CD4-positive, alpha-beta memory T cell (primary cell): ENCODE results near the gene EID2. TPM values are rescaled to one million over a fixed set of nuclear protein-coding genes. Genes with fewer than 3 reads are reported as not detected.

ENCODE experiments used
- CTCF ChIA-PET: fragments of 350-600 bp; sonication (Branson Sonifier 250); formaldehyde crosslinking; loops from one replicate; lab custom pipeline; 2021; ENCODE audit warnings: inconsistent platforms; ENCODE audit not compliant: partially characterized antibody; lab: Charles Lee
- POLR2A ChIA-PET: fragments of 350-600 bp; sonication (Branson Sonifier 250); formaldehyde crosslinking; loops from one replicate; lab custom pipeline; 2021; ENCODE audit not compliant: partially characterized antibody; lab: Charles Lee
- DNase-seq, 5 donors: peaks; one replicate each; pipeline versions ENCODE4 v3.0.0 to v3.0.0-alpha.2; 2020 to 2022; ENCODE audit warnings: mixed read lengths in 1 of 5
- H3K27ac ChIP-seq: one replicate; pipeline ENCODE4 v1.7.0; 2013; ENCODE audit warnings: low read depth, low read length
- H3K27me3 ChIP-seq: 2 replicates; pipeline ENCODE4 v1.7.0; 2013; ENCODE audit warnings: mild to moderate bottlenecking, low read length, moderate library complexity; ENCODE audit not compliant: insufficient read depth
- H3K36me3 ChIP-seq: 2 replicates; pipeline ENCODE4 v1.7.0; 2013; ENCODE audit warnings: mild to moderate bottlenecking, low read length, moderate library complexity; ENCODE audit not compliant: insufficient read depth
- H3K4me1 ChIP-seq: 2 replicates; pipeline ENCODE4 v1.7.0; 2013; ENCODE audit warnings: mild to moderate bottlenecking, low read length, moderate library complexity; ENCODE audit not compliant: insufficient read depth
- H3K4me3 ChIP-seq, 2 donors: one replicate each; pipeline ENCODE4 v1.7.0; 2013; ENCODE audit warnings: low read length in 2 of 2, mild to moderate bottlenecking in 1 of 2
- H3K9me3 ChIP-seq, 2 donors: one replicate each; pipeline ENCODE4 v1.7.0; 2013; ENCODE audit warnings: low read length in 2 of 2, control low read depth in 1 of 2; ENCODE audit not compliant: control insufficient read depth in 1 of 2
- H3K27ac Mint-ChIP-seq, 7 donors: one replicate each; pipeline ENCODE4 v1.8.0; 2020 to 2021; ENCODE audit warnings: mixed read lengths in 7 of 7, mild to moderate bottlenecking in 6 of 7, inconsistent platforms in 3 of 7, moderate library complexity in 3 of 7
- H3K27me3 Mint-ChIP-seq, 2 donors: one replicate each; pipeline ENCODE4 v1.8.0; 2020 to 2021; ENCODE audit warnings: mixed read lengths in 2 of 2
- H3K36me3 Mint-ChIP-seq, 2 donors: one replicate each; pipeline ENCODE4 v1.8.0; 2020 to 2021; ENCODE audit warnings: mixed read lengths in 2 of 2, inconsistent platforms in 1 of 2, mild to moderate bottlenecking in 1 of 2
- H3K4me1 Mint-ChIP-seq, 4 donors: one replicate each; pipeline ENCODE4 v1.8.0; 2020 to 2021; ENCODE audit warnings: mixed read lengths in 4 of 4, mild to moderate bottlenecking in 1 of 4
- H3K4me3 Mint-ChIP-seq, 8 donors: one replicate each; pipeline ENCODE4 v1.8.0; 2020 to 2021; ENCODE audit warnings: mixed read lengths in 8 of 8, mild to moderate bottlenecking in 7 of 8, moderate library complexity in 6 of 8, inconsistent platforms in 3 of 8
- H3K9me3 Mint-ChIP-seq, 8 donors: one replicate each; pipeline ENCODE4 v1.8.0; 2020 to 2021; ENCODE audit warnings: mixed read lengths in 8 of 8, mild to moderate bottlenecking in 5 of 8, inconsistent platforms in 3 of 8, moderate library complexity in 1 of 8
- intact Hi-C: fragments of 100-400 bp; cut with micrococcal nuclease; formaldehyde crosslinking; loops from one replicate; pipeline ENCODE4 v1.15.1; 2023
- polyA plus RNA-seq, 2 donors: library from polyadenylated mRNA; unstranded; fragments of 300-500 nt; fragmentation: Illumina TruSeq; gene quantifications; one replicate each; pipeline ENCODE4 v1.2.3, GENCODE V29; 2021
- total RNA-seq, 2 experiments: library from RNA; stranded (reverse); gene quantifications; one replicate each; pipeline ENCODE4 v1.2.3, GENCODE V29; 2021

EID2 gene
- total and polyA plus RNA-seq, 4 experiments from 2014 or later: 22.0 to 34.9 (median 22.5) TPM

DNA sequence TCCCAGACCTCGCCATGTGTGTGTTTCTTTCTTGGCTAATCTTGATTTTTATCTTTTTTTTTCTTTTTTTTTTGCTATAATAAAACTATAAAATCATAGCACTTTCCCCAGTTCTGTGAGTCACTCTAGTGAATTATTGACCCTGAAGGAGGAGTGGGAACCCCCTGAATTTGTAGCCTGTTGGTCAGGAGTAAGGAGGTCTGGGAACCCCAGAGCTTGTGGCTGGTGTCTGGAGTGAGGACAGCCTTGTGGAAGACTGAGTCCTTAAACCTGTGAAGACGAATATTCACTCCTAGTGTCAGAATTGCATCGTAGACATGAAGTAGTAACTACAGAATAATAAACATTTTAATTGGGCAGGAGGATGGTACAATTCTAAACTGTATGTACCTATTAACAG is 14.8 kb downstream of the EID2 start:
- no peak overlapping the region for H3K4me3 Mint-ChIP-seq
- H3K36me3 ChIP-seq: no peaks in the 10 kb centered on the region
- H3K36me3 Mint-ChIP-seq: peaks cover 3 to 6% of the 10 kb centered on the region in 2 donors
- H3K4me3 ChIP-seq: no peak overlapping the region
- H3K4me1 ChIP-seq: no peaks in the 10 kb centered on the region
- no peak overlapping the region for H3K27ac ChIP-seq
- ChIA-PET POLR2A (interaction anchor here (0.6 kb wide), 1 partner anchor 448 kb away, joined by 5 read pairs; no protein-coding TSS in a partner anchor), CTCF (interaction anchor here (0.8 to 2.0 kb wide), 4 partner anchors 8 to 89 kb away, joined by 3 to 9 read pairs (median 4); partner anchors contain the start of genes EID2B and RPS16)
- peaks cover 0 to 5% (median 3%) of the 10 kb centered on the region in 4 donors for H3K4me1 Mint-ChIP-seq
- no peaks in the 10 kb centered on the region for H3K9me3 ChIP-seq
- DNase-seq: no peak
- H3K27ac Mint-ChIP-seq: no peak overlapping the region
- H3K27me3 ChIP-seq: no peaks in the 10 kb centered on the region
- no peaks in the 10 kb centered on the region for H3K27me3 Mint-ChIP-seq
- H3K9me3 Mint-ChIP-seq: no peaks in the 10 kb centered on the region
- intact Hi-C loops: no loop called here

DNA sequence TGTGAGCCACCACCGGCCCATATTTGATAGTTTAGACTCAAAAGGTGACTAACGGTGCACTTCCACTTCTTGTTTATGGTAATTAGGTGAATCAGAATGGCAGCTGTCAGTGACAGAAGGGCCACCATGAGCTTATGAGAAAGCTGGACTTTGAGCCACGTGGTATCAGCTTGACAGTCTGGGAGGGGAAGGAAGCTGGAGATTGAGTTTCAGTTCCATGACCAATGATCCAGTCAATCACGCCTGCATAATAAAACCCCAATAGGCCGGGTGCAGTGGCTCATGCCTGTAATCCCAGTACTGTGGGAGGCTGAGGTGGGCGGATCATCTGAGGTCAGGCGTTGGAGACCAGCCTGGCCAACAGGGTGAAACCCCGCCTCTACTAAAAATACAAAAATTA is 15.5 kb downstream of the EID2 start:
- Histone ChIP-seq H3K36me3 (no peaks in the 10 kb centered on the region), H3K27ac (no peak overlapping the region), H3K9me3 (no peaks in the 10 kb centered on the region), H3K4me3 (no peak overlapping the region), H3K4me1 (no peaks in the 10 kb centered on the region), H3K27me3 (no peaks in the 10 kb centered on the region)
- DNase-seq: no peak
- ChIA-PET POLR2A (no interaction called here), CTCF (interaction anchor here (0.8 to 2.0 kb wide), 4 partner anchors 9 to 89 kb away, joined by 3 to 9 read pairs (median 4); partner anchors contain the start of genes EID2B and RPS16)
- Mint-ChIP-seq H3K36me3 (peaks cover 3 to 6% of the 10 kb centered on the region in 2 donors), H3K9me3 (no peaks in the 10 kb centered on the region), H3K27me3 (no peaks in the 10 kb centered on the region), H3K4me3 (no peak overlapping the region), H3K27ac (peak overlapping the region in 1 of 7 donors; percentile 36), H3K4me1 (peaks cover 0 to 5% (median 2%) of the 10 kb centered on the region in 4 donors)
- intact Hi-C loops: no loop called here

DNA sequence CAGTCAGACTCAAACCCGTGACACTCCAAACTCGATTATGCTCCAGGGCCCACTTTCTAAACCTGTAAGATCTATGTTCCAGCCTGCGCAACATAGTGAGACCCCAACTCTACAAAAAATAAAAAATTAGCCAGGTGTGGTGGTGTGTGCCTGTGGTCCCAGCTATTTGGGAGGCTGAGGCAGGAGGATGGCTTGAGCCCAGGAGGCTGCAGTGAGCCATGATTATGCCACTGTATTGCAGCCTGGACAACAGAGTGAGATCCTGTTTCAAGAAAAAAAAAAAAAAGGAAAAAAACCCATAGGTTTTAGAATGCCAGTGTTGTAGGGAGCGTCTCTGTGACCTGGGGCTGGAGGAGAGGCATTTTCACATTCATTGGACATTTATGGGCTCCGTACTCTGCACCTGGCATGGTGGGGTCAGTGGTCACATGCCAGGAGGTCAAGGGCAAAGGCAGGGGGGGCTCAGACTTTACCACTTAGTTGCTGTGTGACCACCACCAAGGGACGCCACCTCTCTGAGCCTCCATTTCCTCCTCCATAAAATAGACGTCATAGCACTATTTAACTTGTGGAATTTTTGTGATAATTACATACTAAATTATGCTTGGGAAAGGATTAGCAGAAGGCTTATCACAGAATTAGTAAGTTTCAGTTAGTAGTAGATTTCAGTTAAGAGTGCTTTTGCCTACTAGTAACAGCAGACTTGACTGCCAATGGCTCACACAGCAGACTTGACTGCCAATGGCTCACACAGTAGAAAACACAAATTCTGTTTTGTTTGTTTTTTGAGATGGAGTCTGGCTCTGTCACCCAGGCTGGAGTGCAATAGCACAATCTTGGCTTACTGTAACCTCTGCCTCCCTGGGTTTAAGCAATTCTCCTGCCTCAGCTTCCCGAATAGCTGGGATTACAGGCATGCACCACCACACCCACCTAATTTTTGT is 19.1 kb downstream of the EID2 start:
- ChIA-PET CTCF (interaction anchor here (0.7 to 1.5 kb wide), 2 partner anchors 12 to 13 kb away, joined by 3 read pairs; partner anchors contain the start of gene EID2B), POLR2A (no interaction called here)
- Histone ChIP-seq H3K4me3 (no peak overlapping the region), H3K27me3 (peaks cover 4% of the 10 kb centered on the region), H3K27ac (no peak overlapping the region), H3K4me1 (peaks cover 5% of the 10 kb centered on the region), H3K9me3 (no peaks in the 10 kb centered on the region), H3K36me3 (no peaks in the 10 kb centered on the region)
- H3K4me3 Mint-ChIP-seq: no peak overlapping the region
- H3K27ac Mint-ChIP-seq: peak overlapping the region in 1 of 7 donors; percentile 18
- DNase-seq: no peak
- peaks cover 3 to 10% (median 6%) of the 10 kb centered on the region in 4 donors for H3K4me1 Mint-ChIP-seq
- H3K36me3 Mint-ChIP-seq: no peaks in the 10 kb centered on the region
- H3K27me3 Mint-ChIP-seq: peaks cover 12 to 15% of the 10 kb centered on the region in 2 donors
- peaks cover 0 to 2% (median 0%) of the 10 kb centered on the region in 8 donors for H3K9me3 Mint-ChIP-seq
- intact Hi-C loops: no loop called here

DNA sequence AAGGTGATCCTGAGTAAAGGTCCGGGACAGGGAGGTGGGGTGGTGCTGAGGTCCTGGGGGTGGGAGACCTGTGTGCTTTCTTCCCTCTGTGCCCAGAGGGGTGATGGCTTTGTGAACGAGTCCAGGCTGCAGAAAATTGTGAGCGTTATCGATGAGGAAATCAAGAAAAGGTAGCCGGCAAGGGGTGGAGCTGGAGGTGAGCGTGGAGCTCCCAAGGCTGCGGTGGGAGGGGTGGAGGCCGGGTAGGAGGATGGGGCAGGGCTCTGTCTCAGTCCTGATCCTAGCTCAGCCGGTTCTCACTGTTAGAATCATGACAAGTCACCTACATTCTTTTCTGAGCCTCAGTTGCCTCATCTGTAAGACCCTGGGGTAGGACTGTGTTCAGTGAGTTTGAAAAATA is 21.0 kb downstream of the EID2 start:
- H3K27me3 ChIP-seq: peaks cover 17% of the 10 kb centered on the region
- H3K4me3 ChIP-seq: no peak overlapping the region
- no peaks in the 10 kb centered on the region for H3K36me3 ChIP-seq
- Mint-ChIP-seq H3K36me3 (no peaks in the 10 kb centered on the region), H3K27ac (no peak overlapping the region), H3K4me3 (no peak overlapping the region), H3K4me1 (peaks cover 7 to 19% (median 13%) of the 10 kb centered on the region in 4 donors), H3K9me3 (peaks cover 0 to 2% (median 0%) of the 10 kb centered on the region in 8 donors), H3K27me3 (peaks cover 24 to 25% of the 10 kb centered on the region in 2 donors)
- no peak overlapping the region for H3K27ac ChIP-seq
- POLR2A ChIA-PET: no interaction called here
- intact Hi-C loops: no loop called here
- no peak for DNase-seq
- H3K4me1 ChIP-seq: peaks cover 18% of the 10 kb centered on the region
- CTCF ChIA-PET: interaction anchor here (1.5 to 1.7 kb wide), 2 partner anchors 14 to 15 kb away, joined by 3 to 6 read pairs; partner anchors contain the start of gene EID2B
- H3K9me3 ChIP-seq: no peaks in the 10 kb centered on the region

DNA sequence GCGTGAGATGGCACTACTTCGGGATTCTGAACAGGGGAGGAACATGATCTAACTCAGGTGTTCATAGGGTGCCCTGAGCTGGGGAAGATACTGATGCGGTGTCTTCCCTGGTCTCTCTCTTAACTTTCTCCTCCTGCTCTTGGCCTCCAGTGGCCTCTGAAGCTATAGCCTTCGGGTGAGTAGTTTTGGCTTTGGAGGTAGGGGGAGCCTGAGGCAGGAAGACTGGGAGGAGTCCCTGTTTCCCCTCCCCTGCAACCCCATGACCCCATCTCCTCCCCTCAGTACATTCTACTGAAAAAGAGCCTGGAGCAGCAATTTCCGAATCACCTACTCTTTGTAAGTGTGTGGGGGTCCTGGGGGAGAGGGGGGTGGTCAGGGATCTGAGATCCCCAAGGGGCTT is 21.5 kb downstream of the EID2 start:
- Mint-ChIP-seq H3K36me3 (no peaks in the 10 kb centered on the region), H3K27ac (no peak overlapping the region), H3K27me3 (peaks cover 26 to 28% of the 10 kb centered on the region in 2 donors), H3K4me1 (peaks cover 7 to 19% (median 13%) of the 10 kb centered on the region in 4 donors), H3K9me3 (peaks cover 0 to 2% (median 0%) of the 10 kb centered on the region in 8 donors), H3K4me3 (no peak overlapping the region)
- no peak for DNase-seq
- Histone ChIP-seq H3K36me3 (no peaks in the 10 kb centered on the region), H3K9me3 (no peaks in the 10 kb centered on the region), H3K27me3 (peaks cover 19% of the 10 kb centered on the region), H3K27ac (no peak overlapping the region), H3K4me1 (peaks cover 18% of the 10 kb centered on the region), H3K4me3 (no peak overlapping the region)
- ChIA-PET CTCF (interaction anchor here (0.7 to 1.7 kb wide), 3 partner anchors 14 to 44 kb away, joined by 3 to 6 read pairs (median 4); partner anchors contain the start of genes DLL3 and EID2B), POLR2A (no interaction called here)
- intact Hi-C loops: no loop called here

DNA sequence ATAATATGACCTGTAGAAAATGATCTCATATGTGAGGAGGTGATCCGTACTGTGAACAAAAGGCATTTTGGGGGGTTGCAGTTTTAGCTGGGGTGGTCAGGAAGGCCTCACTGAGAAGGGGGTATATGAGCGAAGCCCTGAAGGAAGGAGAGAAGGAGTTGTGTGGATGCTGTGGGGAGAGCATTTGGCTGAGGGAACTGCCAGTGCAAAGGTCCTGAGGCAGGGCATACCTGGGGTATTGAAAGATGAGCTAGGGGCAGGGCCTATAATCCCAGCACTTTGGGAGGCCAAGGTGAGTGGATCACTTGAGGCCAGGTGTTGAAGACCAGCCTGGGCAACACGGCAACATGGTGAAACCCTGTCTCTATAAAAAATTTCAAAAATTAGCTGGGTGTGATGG is 22.5 kb downstream of the EID2 start:
- Histone ChIP-seq H3K4me3 (no peak overlapping the region), H3K9me3 (no peaks in the 10 kb centered on the region), H3K36me3 (no peaks in the 10 kb centered on the region), H3K4me1 (peaks cover 18% of the 10 kb centered on the region), H3K27ac (no peak overlapping the region), H3K27me3 (peaks cover 19% of the 10 kb centered on the region)
- DNase-seq: no peak
- Mint-ChIP-seq H3K36me3 (no peaks in the 10 kb centered on the region), H3K4me3 (no peak overlapping the region), H3K9me3 (peaks cover 0 to 2% (median 0%) of the 10 kb centered on the region in 8 donors), H3K4me1 (peaks cover 7 to 19% (median 13%) of the 10 kb centered on the region in 4 donors), H3K27ac (no peak overlapping the region), H3K27me3 (peaks cover 32% of the 10 kb centered on the region in 2 donors)
- CTCF ChIA-PET: interaction anchor here (1.1 to 1.7 kb wide), 2 partner anchors 15 to 43 kb away, joined by 3 to 6 read pairs; partner anchors contain the start of gene EID2B
- POLR2A ChIA-PET: no interaction called here
- intact Hi-C loops: no loop called here

DNA sequence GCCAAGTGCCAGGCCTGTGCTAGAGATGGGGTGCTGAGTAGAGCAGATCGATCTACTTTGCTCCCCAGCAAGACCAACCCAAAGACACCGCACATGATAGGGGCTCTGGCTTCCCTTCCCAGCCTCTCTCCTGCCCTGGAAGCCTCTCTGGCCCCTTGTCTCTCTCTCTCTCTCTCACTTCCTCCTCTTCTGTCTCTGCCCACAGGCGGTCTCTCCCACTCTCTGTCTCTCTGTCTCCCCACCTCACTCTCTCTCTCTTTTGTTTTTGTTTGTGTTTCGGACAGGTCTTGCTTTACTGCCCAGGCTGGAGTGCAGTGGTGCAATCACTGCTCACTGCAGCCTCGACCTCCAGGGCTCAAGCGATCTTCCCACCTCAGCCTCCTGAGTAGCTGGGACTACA is 23.7 kb downstream of the EID2 start:
- no peak for DNase-seq
- Mint-ChIP-seq H3K4me3 (peak overlapping the region; percentile 13 to 75 (median 52)), H3K4me1 (peaks cover 7 to 19% (median 13%) of the 10 kb centered on the region in 4 donors), H3K36me3 (no peaks in the 10 kb centered on the region), H3K27ac (no peak overlapping the region), H3K27me3 (peaks cover 34 to 38% of the 10 kb centered on the region in 2 donors), H3K9me3 (peaks cover 0 to 2% (median 0%) of the 10 kb centered on the region in 8 donors)
- ChIA-PET POLR2A (no interaction called here), CTCF (interaction anchor here (1.1 to 1.6 kb wide), 2 partner anchors 16 to 42 kb away, joined by 4 to 5 read pairs; partner anchors contain the start of gene EID2B)
- no peak overlapping the region for H3K4me3 ChIP-seq
- intact Hi-C loops: no loop called here
- H3K9me3 ChIP-seq: no peaks in the 10 kb centered on the region
- no peaks in the 10 kb centered on the region for H3K36me3 ChIP-seq
- H3K27me3 ChIP-seq: peaks cover 19% of the 10 kb centered on the region
- no peak overlapping the region for H3K27ac ChIP-seq
- peaks cover 18% of the 10 kb centered on the region for H3K4me1 ChIP-seq
